RWPE2 (cell line): ENCODE measurements around the gene AURKAIP1.
A peak's percentile ranks its signal among the peaks of the same experiment; 100 is the strongest.

Source experiments
- ATAC-seq: fragments of 200-7000 bp; cut with Tn5 transposase; 3 replicates; pipeline ENCODE4 v1.9.1; 2021; ENCODE audit warnings: low read depth
- DNase-seq: peaks from one replicate; pipeline ENCODE4 v3.0.0-alpha.2; 2020; ENCODE audit warnings: low spot score
- H3K27ac ChIP-seq: fragments of 450-650 bp; 2 replicates; pipeline ENCODE4 v1.5.1; 2017; ENCODE audit warnings: mild to moderate bottlenecking; ENCODE audit not compliant: poor library complexity, severe bottlenecking
- H3K27me3 ChIP-seq: fragments of 250-450 bp; sonication (Bioruptor Pico); 2 replicates; pipeline ENCODE4 v1.5.1; 2021; ENCODE audit warnings: mild to moderate bottlenecking, moderate library complexity; ENCODE audit not compliant: insufficient read depth, poor library complexity, severe bottlenecking
- H3K36me3 ChIP-seq: fragments of 250-450 bp; sonication (Bioruptor Pico); 2 replicates; pipeline ENCODE4 v1.5.1; 2020; ENCODE audit warnings: low read depth, mild to moderate bottlenecking, moderate library complexity
- H3K4me1 ChIP-seq: fragments of 250-450 bp; sonication (Bioruptor Pico); 2 replicates; pipeline ENCODE4 v1.5.1; 2021; ENCODE audit warnings: mild to moderate bottlenecking, moderate library complexity; ENCODE audit not compliant: insufficient read depth, poor library complexity, severe bottlenecking
- H3K4me3 ChIP-seq: fragments of 250-450 bp; sonication (Bioruptor Pico); 2 replicates; pipeline ENCODE4 v1.5.1; 2021; ENCODE audit warnings: mild to moderate bottlenecking, moderate library complexity; ENCODE audit not compliant: severe bottlenecking
- H3K9me3 ChIP-seq: fragments of 250-450 bp; sonication (Bioruptor Pico); 2 replicates; pipeline ENCODE4 v1.5.1; 2021; ENCODE audit warnings: mild to moderate bottlenecking, moderate library complexity; ENCODE audit not compliant: severe bottlenecking
- TF ChIP-seq, protein P1 (sequence below): fragments of 450-650 bp; IDR thresholded peaks from one replicate; pipeline ENCODE4 v1.5.1; 2017; ENCODE audit warnings: mild to moderate bottlenecking, moderate library complexity; ENCODE audit not compliant: poor library complexity, severe bottlenecking

AURKAIP1 gene

DNA sequence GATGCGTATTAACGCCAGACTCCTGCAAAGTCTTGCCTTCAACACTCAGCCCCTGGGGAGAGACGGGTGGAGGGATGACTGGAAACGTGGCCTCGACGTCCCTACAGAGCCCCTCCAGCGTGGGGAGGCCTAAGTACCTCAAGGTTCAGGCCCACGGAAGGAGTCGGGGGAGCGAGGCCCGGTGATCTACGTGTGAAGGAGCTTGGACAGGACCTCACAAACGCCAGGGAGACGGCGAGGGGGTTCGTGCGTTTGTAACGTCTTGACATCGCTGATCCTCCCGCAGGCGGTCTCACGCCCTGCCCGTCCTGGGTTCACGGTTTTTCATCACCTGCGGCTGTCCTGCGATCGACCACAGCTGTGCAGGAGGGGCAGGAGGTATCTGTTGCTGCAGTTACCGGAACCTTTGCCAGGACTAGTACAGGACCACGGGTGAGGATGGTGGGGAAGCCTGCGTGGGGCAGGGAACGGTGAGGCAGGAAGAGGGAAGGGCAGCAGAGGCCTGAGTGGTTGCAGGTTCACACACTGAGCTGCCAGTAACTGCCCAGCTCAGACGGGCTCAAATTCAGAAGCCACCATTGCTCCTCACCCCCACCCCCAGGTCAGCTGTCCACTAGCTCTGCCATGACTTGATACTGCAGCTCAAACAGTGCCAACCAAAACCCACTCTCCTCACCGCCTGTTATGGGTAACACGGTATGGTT, 25.0 kb upstream of the AURKAIP1 start:
- no peak for DNase-seq
- Histone ChIP-seq H3K4me3 (peak overlapping the region; percentile 73), H3K9me3 (no peaks in the 10 kb centered on the region), H3K27ac (peak overlapping the region; percentile 66), H3K27me3 (no peaks in the 10 kb centered on the region), H3K4me1 (peaks cover 4% of the 10 kb centered on the region), H3K36me3 (peaks cover 64% of the 10 kb centered on the region)
- no peak for ATAC-seq
- TF ChIP-seq, protein P1, sequence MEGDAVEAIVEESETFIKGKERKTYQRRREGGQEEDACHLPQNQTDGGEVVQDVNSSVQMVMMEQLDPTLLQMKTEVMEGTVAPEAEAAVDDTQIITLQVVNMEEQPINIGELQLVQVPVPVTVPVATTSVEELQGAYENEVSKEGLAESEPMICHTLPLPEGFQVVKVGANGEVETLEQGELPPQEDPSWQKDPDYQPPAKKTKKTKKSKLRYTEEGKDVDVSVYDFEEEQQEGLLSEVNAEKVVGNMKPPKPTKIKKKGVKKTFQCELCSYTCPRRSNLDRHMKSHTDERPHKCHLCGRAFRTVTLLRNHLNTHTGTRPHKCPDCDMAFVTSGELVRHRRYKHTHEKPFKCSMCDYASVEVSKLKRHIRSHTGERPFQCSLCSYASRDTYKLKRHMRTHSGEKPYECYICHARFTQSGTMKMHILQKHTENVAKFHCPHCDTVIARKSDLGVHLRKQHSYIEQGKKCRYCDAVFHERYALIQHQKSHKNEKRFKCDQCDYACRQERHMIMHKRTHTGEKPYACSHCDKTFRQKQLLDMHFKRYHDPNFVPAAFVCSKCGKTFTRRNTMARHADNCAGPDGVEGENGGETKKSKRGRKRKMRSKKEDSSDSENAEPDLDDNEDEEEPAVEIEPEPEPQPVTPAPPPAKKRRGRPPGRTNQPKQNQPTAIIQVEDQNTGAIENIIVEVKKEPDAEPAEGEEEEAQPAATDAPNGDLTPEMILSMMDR, result peak; percentile 1

DNA sequence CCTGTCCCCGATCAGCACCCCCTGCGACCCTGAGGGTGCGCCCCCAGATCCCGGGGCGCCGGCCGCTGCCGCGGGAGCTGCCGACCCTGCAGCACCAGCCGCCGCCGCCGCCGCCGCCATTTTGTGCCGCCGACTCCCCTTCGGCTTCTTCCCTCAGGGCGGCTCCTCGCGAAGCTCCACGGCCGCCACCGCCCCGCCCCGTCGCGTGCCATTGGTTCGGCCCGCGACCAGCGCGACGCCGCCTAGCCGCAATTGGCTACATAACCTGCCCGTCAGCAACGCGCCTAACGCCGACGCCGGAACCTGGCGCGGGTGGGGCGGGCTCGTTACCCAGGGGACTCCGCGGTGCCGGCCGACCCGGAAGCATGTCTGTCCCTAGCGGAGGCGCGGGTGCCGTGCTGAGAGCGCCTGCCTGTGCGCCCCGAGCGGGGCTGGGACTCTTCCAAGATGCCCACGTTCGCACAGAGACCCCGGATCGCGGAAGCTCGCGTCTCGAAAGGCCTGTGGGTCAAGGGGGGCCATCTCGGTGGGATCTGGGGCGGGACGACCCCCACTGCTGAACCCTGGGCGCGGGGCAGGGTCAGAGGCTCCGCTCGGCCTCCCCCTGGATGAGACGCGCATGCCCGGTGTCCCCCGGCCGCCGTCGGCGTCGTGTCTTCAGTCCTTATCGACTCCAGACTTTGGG, 24.3 kb upstream of the AURKAIP1 start, which contains the start of gene CCNL2:
Gene CCNL2, minus strand, starts transcription at position 149 of the 685 bp plus-strand sequence. Its CDS starts 29 bp downstream, at position 120.
- Histone ChIP-seq H3K4me1 (peaks cover 4% of the 10 kb centered on the region), H3K27ac (peak within 1 kb of the TSS; percentile 66), H3K9me3 (no peaks in the 10 kb centered on the region), H3K36me3 (peaks cover 65% of the 10 kb centered on the region), H3K4me3 (peak within 1 kb of the TSS; percentile 73), H3K27me3 (no peaks in the 10 kb centered on the region)
- peak; percentile 99 for DNase-seq
- TF ChIP-seq, protein P1, result peak; percentile 37
- peak; percentile 96 for ATAC-seq

DNA sequence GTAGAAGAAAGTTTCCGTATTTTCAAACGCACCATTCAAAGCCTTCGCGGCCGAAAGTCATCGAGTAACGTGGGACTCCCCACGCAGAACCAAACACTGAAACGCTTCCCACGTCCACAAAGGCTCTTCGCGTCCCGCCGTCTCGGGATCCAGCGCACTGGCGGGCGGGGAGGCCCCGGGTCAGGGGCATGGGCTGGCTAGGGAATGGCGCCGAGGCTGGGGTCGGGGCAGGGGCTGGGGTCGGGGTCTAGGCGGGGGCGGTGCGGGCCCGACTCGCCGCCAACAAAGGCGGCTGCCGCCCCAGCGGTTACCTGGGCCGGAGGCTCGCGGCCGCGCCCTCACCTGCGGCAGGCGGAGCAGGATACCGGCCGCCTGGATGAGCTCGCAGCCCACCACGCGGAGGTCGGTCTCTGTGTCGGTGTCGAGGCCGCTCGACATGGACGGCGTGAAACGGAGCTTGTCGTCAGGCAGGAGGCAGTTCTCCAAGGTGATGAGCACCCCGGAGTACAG, 23.7 kb upstream of the AURKAIP1 start:
- peak; percentile 0; the same call in 1 of the 3 replicates for ATAC-seq
- TF ChIP-seq, protein P1, result no peak
- H3K9me3 ChIP-seq, result no peaks in the 10 kb centered on the region

DNA sequence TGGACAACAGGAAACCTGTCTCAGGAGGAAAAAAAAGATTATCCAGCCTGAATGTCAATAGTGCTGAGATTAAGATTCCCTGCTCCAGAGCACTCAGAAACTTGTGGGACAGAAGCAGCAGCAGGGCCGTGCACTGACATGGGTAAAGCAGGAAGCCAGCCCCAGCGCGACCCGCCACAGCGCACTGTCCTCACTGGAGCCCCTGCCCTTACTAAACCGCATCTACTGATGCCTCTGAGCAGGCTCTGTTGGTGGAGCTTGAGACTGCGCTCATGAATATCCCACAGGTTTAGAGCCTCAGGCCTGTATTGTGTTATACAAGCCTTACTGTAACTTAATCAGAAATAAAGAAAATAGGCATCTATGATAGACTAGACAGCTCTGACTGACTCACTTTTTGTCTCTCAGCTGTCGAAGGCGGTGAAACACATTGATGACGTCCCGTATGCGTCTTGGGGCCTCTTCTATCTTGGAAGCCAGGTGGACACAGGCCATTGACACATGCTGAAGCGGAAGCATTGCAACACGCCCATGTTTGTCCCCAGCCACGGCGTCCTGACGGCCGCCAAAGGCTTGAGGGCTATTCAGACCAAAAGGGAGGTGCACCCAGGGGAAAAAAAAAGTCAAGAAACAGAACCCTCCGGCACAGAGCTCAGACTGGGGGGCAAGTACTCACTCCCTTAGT, 23.0 kb upstream of the AURKAIP1 start:
- Histone ChIP-seq H3K36me3 (peaks cover 78% of the 10 kb centered on the region), H3K4me1 (peaks cover 4% of the 10 kb centered on the region), H3K9me3 (no peaks in the 10 kb centered on the region), H3K4me3 (peak overlapping the region; percentile 73), H3K27me3 (no peaks in the 10 kb centered on the region), H3K27ac (peak overlapping the region; percentile 66)
- no peak for DNase-seq
- TF ChIP-seq, protein P1, result no peak
- ATAC-seq, result no peak

More for the DNA sequence above, 23.7 kb upstream of the AURKAIP1 start:
- Histone ChIP-seq H3K27me3 (no peaks in the 10 kb centered on the region), H3K4me3 (peak overlapping the region; percentile 73), H3K4me1 (peaks cover 4% of the 10 kb centered on the region), H3K27ac (peak overlapping the region; percentile 66), H3K36me3 (peaks cover 71% of the 10 kb centered on the region)
- no peak for DNase-seq
